Stimulated activated CD4-positive, alpha-beta T cell treated with anti-CD3 and anti-CD28 coated beads, Interleukin-2, amount 100 ng/mL, for 4 hours (primary cell): ENCODE measurements around the gene HTT-AS.

Experiments
- DNase-seq: peaks from one replicate; pipeline ENCODE4 v3.0.0-alpha.2; 2020; ENCODE audit warnings: low read depth

HTT-AS gene

GRCh38 chr4:3087115-3087797 lies 12.9 kb upstream of the HTT-AS start:
- DNase-seq = no peak

- DNase-seq = no peak
Observed at GRCh38 chr4:3085948-3086670, 11.8 kb upstream of the HTT-AS start.

- DNase-seq = no peak
Observed at GRCh38 chr4:3083732-3084131, 9.4 kb upstream of the HTT-AS start.

DNA sequence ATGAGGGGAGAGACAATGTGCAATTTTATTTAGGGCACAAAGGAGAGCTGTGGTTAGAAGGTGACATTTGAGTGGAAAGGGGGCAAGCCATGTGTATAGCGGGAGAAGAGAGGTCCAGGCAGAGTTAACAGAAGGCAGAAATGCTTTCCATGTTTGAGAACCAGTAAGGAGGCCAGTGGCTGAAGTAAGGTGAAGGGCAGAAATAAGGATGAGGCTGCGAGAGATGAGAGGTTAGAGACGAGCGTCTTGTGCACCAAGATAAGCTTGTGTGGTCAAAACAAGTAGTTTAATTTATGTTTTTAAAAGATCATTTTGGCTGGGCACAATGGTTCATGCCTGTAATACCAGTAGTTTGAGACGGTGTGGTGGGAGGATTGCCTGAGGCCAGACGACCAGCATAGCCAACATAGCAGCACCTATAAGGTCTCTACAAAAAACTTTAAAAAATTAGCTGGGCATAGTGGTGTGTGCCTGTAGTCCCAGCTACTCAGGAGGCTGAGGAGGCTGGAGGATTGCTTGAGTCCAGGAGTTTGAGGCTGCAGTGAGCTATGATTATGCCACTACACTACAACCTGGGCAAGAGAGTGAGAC lies 8.7 kb upstream of the HTT-AS start:
- DNase-seq = no peak

GRCh38 chr4:3079694-3080123 lies 5.4 kb upstream of the HTT-AS start:
- DNase-seq = no peak

DNA sequence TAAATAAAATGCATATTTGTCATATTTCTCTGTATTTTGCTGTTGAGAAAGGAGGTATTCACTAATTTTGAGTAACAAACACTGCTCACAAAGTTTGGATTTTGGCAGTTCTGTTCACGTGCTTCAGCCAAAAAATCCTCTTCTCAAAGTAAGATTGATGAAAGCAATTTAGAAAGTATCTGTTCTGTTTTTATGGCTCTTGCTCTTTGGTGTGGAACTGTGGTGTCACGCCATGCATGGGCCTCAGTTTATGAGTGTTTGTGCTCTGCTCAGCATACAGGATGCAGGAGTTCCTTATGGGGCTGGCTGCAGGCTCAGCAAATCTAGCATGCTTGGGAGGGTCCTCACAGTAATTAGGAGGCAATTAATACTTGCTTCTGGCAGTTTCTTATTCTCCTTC lies 3.5 kb upstream of the HTT-AS start:
- no peak for DNase-seq

- DNase-seq = no peak
Observed at GRCh38 chr4:3075652-3075981, 1.3 kb upstream of the HTT-AS start.

DNA sequence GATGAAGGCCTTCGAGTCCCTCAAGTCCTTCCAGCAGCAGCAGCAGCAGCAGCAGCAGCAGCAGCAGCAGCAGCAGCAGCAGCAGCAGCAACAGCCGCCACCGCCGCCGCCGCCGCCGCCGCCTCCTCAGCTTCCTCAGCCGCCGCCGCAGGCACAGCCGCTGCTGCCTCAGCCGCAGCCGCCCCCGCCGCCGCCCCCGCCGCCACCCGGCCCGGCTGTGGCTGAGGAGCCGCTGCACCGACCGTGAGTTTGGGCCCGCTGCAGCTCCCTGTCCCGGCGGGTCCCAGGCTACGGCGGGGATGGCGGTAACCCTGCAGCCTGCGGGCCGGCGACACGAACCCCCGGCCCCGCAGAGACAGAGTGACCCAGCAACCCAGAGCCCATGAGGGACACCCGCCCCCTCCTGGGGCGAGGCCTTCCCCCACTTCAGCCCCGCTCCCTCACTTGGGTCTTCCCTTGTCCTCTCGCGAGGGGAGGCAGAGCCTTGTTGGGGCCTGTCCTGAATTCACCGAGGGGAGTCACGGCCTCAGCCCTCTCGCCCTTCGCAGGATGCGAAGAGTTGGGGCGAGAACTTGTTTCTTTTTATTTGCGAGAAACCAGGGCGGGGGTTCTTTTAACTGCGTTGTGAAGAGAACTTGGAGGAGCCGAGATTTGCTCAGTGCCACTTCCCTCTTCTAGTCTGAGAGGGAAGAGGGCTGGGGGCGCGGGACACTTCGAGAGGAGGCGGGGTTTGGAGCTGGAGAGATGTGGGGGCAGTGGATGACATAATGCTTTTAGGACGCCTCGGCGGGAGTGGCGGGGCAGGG lies 711 bp upstream of the HTT-AS start:
- DNase-seq = peak; percentile 50

DNA sequence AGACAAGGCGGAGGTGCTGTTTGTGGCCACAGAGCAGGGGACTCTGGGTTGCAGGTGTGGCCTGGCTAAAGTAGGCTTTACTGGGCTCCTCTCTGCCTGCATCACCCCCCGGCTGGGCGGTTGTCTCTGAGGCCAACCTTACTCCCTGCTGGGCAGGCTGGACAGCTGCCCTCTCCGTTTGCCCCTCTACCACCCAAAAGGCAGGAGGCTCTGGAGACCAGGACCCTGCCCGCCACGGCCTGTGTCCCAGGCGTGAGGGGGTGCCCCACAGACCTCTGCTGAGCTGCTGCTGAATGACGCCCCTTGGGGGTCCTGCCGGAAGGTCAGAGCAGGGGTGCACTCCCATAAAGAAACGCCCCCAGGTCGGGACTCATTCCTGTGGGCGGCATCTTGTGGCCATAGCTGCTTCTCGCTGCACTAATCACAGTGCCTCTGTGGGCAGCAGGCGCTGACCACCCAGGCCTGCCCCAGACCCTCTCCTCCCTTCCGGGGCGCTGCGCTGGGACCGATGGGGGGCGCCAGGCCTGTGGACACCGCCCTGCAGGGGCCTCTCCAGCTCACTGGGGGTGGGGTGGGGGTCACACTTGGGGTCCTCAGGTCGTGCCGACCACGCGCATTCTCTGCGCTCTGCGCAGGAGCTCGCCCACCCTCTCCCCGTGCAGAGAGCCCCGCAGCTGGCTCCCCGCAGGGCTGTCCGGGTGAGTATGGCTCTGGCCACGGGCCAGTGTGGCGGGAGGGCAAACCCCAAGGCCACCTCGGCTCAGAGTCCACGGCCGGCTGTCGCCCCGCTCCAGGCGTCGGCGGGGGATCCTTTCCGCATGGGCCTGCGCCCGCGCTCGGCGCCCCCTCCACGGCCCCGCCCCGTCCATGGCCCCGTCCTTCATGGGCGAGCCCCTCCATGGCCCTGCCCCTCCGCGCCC lies 920 bp downstream of the HTT-AS start:
- DNase-seq = no peak

DNA sequence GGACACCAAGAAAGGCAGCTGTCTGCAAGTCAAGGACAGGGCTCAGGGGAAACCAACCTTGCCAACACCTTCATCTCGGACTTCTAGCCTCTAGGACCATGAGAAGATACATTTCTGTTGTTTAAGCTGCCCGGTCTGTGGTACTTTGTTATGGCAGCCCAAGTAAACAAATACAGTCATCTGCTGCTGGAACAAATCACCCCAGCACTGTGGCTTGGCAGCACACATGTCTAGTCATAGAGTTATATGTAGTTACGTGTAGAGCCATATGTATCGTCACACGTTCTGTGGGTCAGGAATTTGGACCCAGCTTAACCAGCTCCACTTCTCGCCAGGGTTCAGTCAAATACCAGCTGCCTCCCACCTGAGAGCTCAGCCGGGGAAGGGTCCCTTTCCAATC lies 2.5 kb downstream of the HTT-AS start:
- no peak for DNase-seq

- no peak for DNase-seq
Observed at GRCh38 chr4:3070709-3071500, 3.4 kb downstream of the HTT-AS start.

GRCh38 chr4:3069661-3070199 lies 4.6 kb downstream of the HTT-AS start:
- DNase-seq = no peak

GRCh38 chr4:3067473-3068001 lies 6.8 kb downstream of the HTT-AS start:
- no peak for DNase-seq

- no peak for DNase-seq
Observed at GRCh38 chr4:3066836-3067400, 7.4 kb downstream of the HTT-AS start.

DNA sequence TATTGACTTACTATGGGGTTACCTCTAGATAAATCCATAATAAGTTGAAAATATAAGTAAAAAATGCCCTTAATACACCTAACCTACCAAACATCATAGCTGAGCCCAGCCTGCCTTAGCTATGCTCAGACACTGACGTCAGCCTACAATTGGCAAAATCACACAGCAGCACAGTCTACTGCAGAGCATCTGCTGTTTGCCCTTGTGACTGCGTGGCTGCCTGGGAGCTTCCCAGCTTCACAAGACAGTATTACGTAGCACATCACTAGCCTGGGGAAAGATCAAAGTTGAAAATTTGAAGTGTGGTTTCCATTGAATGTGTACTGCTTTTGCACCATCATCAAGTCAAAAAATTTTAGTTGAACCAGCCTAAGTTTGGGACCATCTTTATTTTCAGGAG lies 8.8 kb downstream of the HTT-AS start:
- no peak for DNase-seq

- DNase-seq = no peak
Observed at GRCh38 chr4:3062471-3062870, 11.9 kb downstream of the HTT-AS start.

DNA sequence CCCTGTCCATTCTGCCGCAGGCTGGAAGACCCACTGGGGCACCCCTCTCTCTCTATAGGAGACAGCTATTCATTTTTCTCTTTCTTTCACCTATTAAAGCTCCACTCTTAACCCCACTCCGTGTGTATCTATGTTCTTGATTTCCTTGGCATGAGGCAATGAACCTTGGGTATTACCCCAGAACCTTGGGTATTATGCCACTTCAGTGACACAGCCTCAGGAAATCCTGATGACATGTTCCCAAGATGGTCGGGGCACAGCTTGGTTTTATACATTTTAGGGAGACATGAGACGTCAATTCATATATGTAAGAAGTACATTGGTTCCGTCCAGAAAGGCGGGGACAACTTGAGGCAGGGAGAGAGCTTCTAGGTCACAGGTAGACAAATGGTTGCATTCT lies 13.4 kb downstream of the HTT-AS start:
- DNase-seq = no peak

DNA sequence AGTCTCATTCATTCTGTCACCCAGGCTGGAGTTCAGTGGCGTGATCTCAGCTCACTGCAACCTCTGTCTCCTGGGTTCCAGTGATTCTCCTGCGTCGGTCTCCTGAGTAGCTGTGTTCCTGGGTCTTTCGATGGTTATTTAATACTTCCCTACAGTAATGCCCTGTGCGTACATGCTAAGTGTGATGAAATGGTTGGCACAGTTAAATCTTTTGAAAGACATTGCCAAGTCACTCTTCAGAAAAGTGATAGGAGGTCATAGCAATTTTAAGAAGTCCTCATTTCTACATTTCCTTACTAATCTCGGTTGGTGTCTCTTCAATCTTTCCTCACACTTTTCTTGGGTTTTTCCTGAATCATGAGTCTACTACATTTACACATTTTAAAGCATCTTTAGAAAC lies 14.4 kb downstream of the HTT-AS start:
- DNase-seq = no peak

- DNase-seq = no peak
Observed at GRCh38 chr4:3054169-3054759, 20.1 kb downstream of the HTT-AS start.
